ENCODE data around the gene FARS2. TPM values are rescaled to one million over a fixed set of nuclear protein-coding genes. Genes with fewer than 3 reads are reported as not detected.

FARS2 gene
- total and polyA plus RNA-seq, 2 of the 13 experiments (the other 11 are each of a cell fraction or from before 2014, with no cell fraction given) = 15.4 to 26.0 TPM

- DNase-seq (ENCODE audit: low spot score) (no peak), ATAC-seq (no peak), FAIRE-seq (no peak)
- H3K9ac ChIP-seq (ENCODE audit: insufficient read depth, low read depth, low read length) = no peak overlapping the region
- H3K4me2 ChIP-seq (ENCODE audit: low read depth, low read length) = no peak overlapping the region
- H3K79me2 ChIP-seq (ENCODE audit: insufficient read depth, low read length) = no peaks in the 10 kb centered on the region
- H3K4me3 ChIP-seq (replicated peaks in 1 of 3; ENCODE audit: insufficient read depth in 1 of 3, low read depth in 2 of 3, low read length in 3 of 3) = no peak overlapping the region
- no peaks in the 10 kb centered on the region; the same call in 1 of the 2 replicates for H4K20me1 ChIP-seq (ENCODE audit: insufficient read depth, low read length)
- in situ Hi-C loops (cut with HindIII; ENCODE audit: extremely low pct_ligation_motif_present, low pct_unique_long_range_greater_than_20kb) = no loop called here
- H2AFZ ChIP-seq (ENCODE audit: low read length) = no peak overlapping the region
- H3K27ac ChIP-seq (ENCODE audit: extremely low read length, insufficient read depth, low read length) = no peak overlapping the region
- CTCF ChIA-PET (ENCODE audit: low intra/inter-chr PET ratio, low total read pairs) = no interaction called here
- POLR2A ChIA-PET = no interaction called here
- intact Hi-C loops (cut with micrococcal nuclease; ENCODE audit: unreplicated experiment) = no loop called here
- TF ChIP-seq ZUFSP (CRISPR knock-in tag; IDR thresholded peaks at IDR 0.05; ENCODE audit: borderline replicate concordance) (no peak), ZNF275 (CRISPR knock-in tag; IDR thresholded peaks at IDR 0.05; ENCODE audit: borderline replicate concordance) (no peak), FIP1L1 (IDR thresholded peaks at IDR 0.05; ENCODE audit: borderline replicate concordance, insufficient read depth, low read depth, low read length) (no peak), NFE2L1 (CRISPR knock-in tag; IDR thresholded peaks at IDR 0.05; ENCODE audit: borderline replicate concordance) (no peak), TFE3 (CRISPR knock-in tag; IDR thresholded peaks at IDR 0.05) (no peak), ZNF646 (CRISPR knock-in tag; IDR thresholded peaks at IDR 0.05) (no peak), RXRA (CRISPR knock-in tag; IDR thresholded peaks at IDR 0.05) (no peak)
- no peaks in the 10 kb centered on the region for H3K36me3 ChIP-seq (replicated peaks in 1 of 2; ENCODE audit: control insufficient read depth in 1 of 2, insufficient read depth in 2 of 2, low read length in 2 of 2)
- no peaks in the 10 kb centered on the region for H3K9me3 ChIP-seq (ENCODE audit: low read length)
- H3K4me1 ChIP-seq (ENCODE audit: insufficient read depth, low read length) = no peaks in the 10 kb centered on the region
- no TSS peak for BruUV-seq (replicated peaks)
- no peaks in the 10 kb centered on the region for H3K27me3 ChIP-seq (ENCODE audit: control insufficient read depth in 1 of 2, insufficient read depth in 2 of 2, low read length in 2 of 2)
- 98% methylated on average over 3 of the region's 3 CpGs for WGBS (ENCODE audit: low lambda C conversion rate)
Measured at GRCh38 chr6:5532941-5533340, 271.6 kb downstream of the FARS2 start.

Data from HepG2 (cell line).